22Rv1 (cell line): Measurements from ENCODE around the gene FLCN.

ENCODE experiments used
- ZFX ChIP-seq: fragments of 450-650 bp; IDR thresholded peaks from 2 replicates; pipeline ENCODE4 v1.6.1; 2017; ENCODE audit warnings: antibody characterized with exemption, borderline replicate concordance
- TF ChIP-seq, protein P1 (sequence below): fragments of 450-650 bp; IDR thresholded peaks from 2 replicates; pipeline ENCODE4 v1.5.1; 2017; ENCODE audit warnings: mild to moderate bottlenecking

- no peak for TF ChIP-seq ZFX
- TF ChIP-seq, protein P1, sequence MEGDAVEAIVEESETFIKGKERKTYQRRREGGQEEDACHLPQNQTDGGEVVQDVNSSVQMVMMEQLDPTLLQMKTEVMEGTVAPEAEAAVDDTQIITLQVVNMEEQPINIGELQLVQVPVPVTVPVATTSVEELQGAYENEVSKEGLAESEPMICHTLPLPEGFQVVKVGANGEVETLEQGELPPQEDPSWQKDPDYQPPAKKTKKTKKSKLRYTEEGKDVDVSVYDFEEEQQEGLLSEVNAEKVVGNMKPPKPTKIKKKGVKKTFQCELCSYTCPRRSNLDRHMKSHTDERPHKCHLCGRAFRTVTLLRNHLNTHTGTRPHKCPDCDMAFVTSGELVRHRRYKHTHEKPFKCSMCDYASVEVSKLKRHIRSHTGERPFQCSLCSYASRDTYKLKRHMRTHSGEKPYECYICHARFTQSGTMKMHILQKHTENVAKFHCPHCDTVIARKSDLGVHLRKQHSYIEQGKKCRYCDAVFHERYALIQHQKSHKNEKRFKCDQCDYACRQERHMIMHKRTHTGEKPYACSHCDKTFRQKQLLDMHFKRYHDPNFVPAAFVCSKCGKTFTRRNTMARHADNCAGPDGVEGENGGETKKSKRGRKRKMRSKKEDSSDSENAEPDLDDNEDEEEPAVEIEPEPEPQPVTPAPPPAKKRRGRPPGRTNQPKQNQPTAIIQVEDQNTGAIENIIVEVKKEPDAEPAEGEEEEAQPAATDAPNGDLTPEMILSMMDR, result no peak
Observed at GRCh38 chr17:17171186-17171585, 65.8 kb downstream of the FLCN start.
